H1 (cell line): ENCODE data around the gene AKAP7. TPM values are rescaled to one million over a fixed set of nuclear protein-coding genes. Genes with fewer than 3 reads are reported as not detected.

Source experiments
- CTCF ChIA-PET: fragments of 300-600 bp; sonication (Branson Sonifier 250); formaldehyde crosslinking; loops from one replicate; lab custom pipeline; 2021; ENCODE audit not compliant: partially characterized antibody; lab: Charles Lee
- POLR2A ChIA-PET: fragments of 300-600 bp; sonication (Branson Sonifier 250); formaldehyde crosslinking; loops from one replicate; lab custom pipeline; 2021; ENCODE audit warnings: inconsistent platforms; ENCODE audit not compliant: partially characterized antibody; lab: Charles Lee
- DNase-seq, 2 experiments: peaks; one replicate each; pipeline versions ENCODE4 v3.0.0 to v3.0.0-alpha.2; 2010 to 2022; ENCODE audit warnings: low spot score in 2 of 2, low read depth in 1 of 2, mixed read lengths in 1 of 2
- FAIRE-seq: peaks from 2 replicates; lab custom pipeline; 2011; peaks lifted over from hg19 to GRCh38; lab: Jason Lieb, UNC
- H2AFZ ChIP-seq: 2 replicates; pipeline ENCODE4 v1.8.1; 2012; ENCODE audit warnings: low read length, inconsistent platforms
- H2AK5ac ChIP-seq: 2 replicates; pipeline ENCODE4 v1.6.1; 2013; ENCODE audit warnings: low read depth, low read length
- H2BK120ac ChIP-seq: replicated peaks from 2 replicates; pipeline ENCODE3; 2013; ENCODE audit warnings: low read depth, low read length, inconsistent platforms
- H2BK12ac ChIP-seq: 2 replicates; pipeline ENCODE4 v1.6.1; 2013; ENCODE audit warnings: low read depth, low read length
- H2BK15ac ChIP-seq: 2 replicates; pipeline ENCODE4 v1.6.1; 2013; ENCODE audit warnings: low read length
- H2BK20ac ChIP-seq: 2 replicates; pipeline ENCODE4 v1.6.1; 2013; ENCODE audit warnings: low read length
- H2BK5ac ChIP-seq: 2 replicates; pipeline ENCODE4 v1.6.1; 2013; ENCODE audit warnings: low read depth, low read length
- H3K14ac ChIP-seq: 2 replicates; pipeline ENCODE4 v1.6.1; 2013; ENCODE audit warnings: inconsistent platforms; ENCODE audit not compliant: insufficient read length
- H3K18ac ChIP-seq: 2 replicates; pipeline ENCODE4 v1.6.1; 2013; ENCODE audit warnings: low read length; ENCODE audit errors: extremely low read depth
- H3K23ac ChIP-seq: 2 replicates; pipeline ENCODE4 v1.6.1; 2013; ENCODE audit warnings: inconsistent platforms; ENCODE audit not compliant: insufficient read length
- H3K23me2 ChIP-seq: 2 replicates; pipeline ENCODE4 v1.6.1; 2013; ENCODE audit warnings: low read depth, low read length
- H3K27ac ChIP-seq: 2 replicates; pipeline ENCODE4 v1.6.1; 2011; ENCODE audit warnings: low read depth, low read length, inconsistent platforms
- H3K27me3 ChIP-seq, 4 experiments: replicated peaks in 1 of 4; 1 replicate in 1 of 4; 2 replicates in 3 of 4; pipeline versions ENCODE4 v1.6.1 to v1.8.1; 2011 to 2013; ENCODE audit warnings: low read length in 3 of 4, mild to moderate bottlenecking in 3 of 4, inconsistent platforms in 2 of 4, mixed read lengths in 2 of 4, moderate library complexity in 1 of 4; ENCODE audit not compliant: control insufficient read depth in 3 of 4, insufficient read depth in 3 of 4; ENCODE audit errors: extremely low read depth in 1 of 4
- H3K36me3 ChIP-seq, 4 experiments: 2 replicates each; pipeline versions ENCODE4 v1.6.1 to v1.8.1; 2011 to 2013; ENCODE audit warnings: mild to moderate bottlenecking in 4 of 4, low read length in 3 of 4, moderate library complexity in 2 of 4, control low read depth in 1 of 4, inconsistent platforms in 1 of 4; ENCODE audit not compliant: insufficient read depth in 4 of 4, control insufficient read depth in 2 of 4
- H3K4ac ChIP-seq: replicated peaks from 2 replicates; pipeline ENCODE3; 2013; ENCODE audit warnings: low read length, low read depth, mixed read lengths, inconsistent platforms; ENCODE audit not compliant: insufficient read length
- H3K4me1 ChIP-seq, 4 experiments: replicated peaks in 1 of 4; 1 replicate in 1 of 4; 2 replicates in 3 of 4; pipeline versions ENCODE4 v1.6.1 to v1.8.1; 2011 to 2013; ENCODE audit warnings: low read length in 3 of 4, inconsistent platforms in 2 of 4, mixed read lengths in 1 of 4; ENCODE audit not compliant: insufficient read depth in 4 of 4, control insufficient read depth in 3 of 4
- H3K4me2 ChIP-seq, 2 experiments: 2 replicates each; pipeline versions ENCODE4 v1.6.1 to v1.8.1; 2011 to 2013; ENCODE audit warnings: low read depth in 2 of 2, low read length in 2 of 2, control low read depth in 1 of 2, inconsistent platforms in 1 of 2, mild to moderate bottlenecking in 1 of 2; ENCODE audit not compliant: insufficient read depth in 1 of 2
- H3K4me3 ChIP-seq, 4 experiments: fragments of 200-600, 300-600 bp in 1 of 4; sonication (generic), shearing (Covaris generic), sonication (Bioruptor Twin) in 1 of 4; 2 replicates each; pipeline versions ENCODE4 v1.5.1 to v1.8.1; 2011 to 2016; ENCODE audit warnings: low read length in 4 of 4, low read depth in 3 of 4, control low read depth in 2 of 4, inconsistent platforms in 2 of 4, mild to moderate bottlenecking in 2 of 4, mixed read lengths in 1 of 4, moderate library complexity in 1 of 4; ENCODE audit not compliant: insufficient read depth in 2 of 4; ENCODE audit errors: extremely low read depth in 1 of 4
- H3K56ac ChIP-seq: replicated peaks from 2 replicates; pipeline ENCODE3; 2013; ENCODE audit warnings: low read depth, mild to moderate bottlenecking, mixed read lengths, low read length, inconsistent platforms; ENCODE audit not compliant: insufficient read length
- H3K79me1 ChIP-seq: 2 replicates; pipeline ENCODE4 v1.6.1; 2013; ENCODE audit warnings: low read depth, low read length, control low read depth
- H3K79me2 ChIP-seq, 2 experiments: 2 replicates each; pipeline versions ENCODE4 v1.6.1 to v1.8.1; 2012 to 2013; ENCODE audit warnings: low read length in 2 of 2, mild to moderate bottlenecking in 2 of 2, inconsistent platforms in 1 of 2; ENCODE audit not compliant: insufficient read depth in 2 of 2, control insufficient read depth in 1 of 2
- H3K9ac ChIP-seq, 4 experiments: replicated peaks in 1 of 4; 1 replicate in 1 of 4; 2 replicates in 3 of 4; pipeline versions ENCODE4 v1.6.1 to v1.8.1; 2011 to 2013; ENCODE audit warnings: low read depth in 3 of 4, low read length in 3 of 4, control low read depth in 2 of 4, mild to moderate bottlenecking in 2 of 4, moderate library complexity in 2 of 4, inconsistent platforms in 1 of 4; ENCODE audit errors: extremely low read depth in 1 of 4
- H3K9me3 ChIP-seq, 2 experiments: 2 replicates each; pipeline versions ENCODE4 v1.6.1 to v1.8.1; 2012 to 2013; ENCODE audit warnings: mild to moderate bottlenecking in 2 of 2, moderate library complexity in 2 of 2, control low read depth in 1 of 2, inconsistent platforms in 1 of 2, low read depth in 1 of 2, low read length in 1 of 2, mixed read lengths in 1 of 2; ENCODE audit not compliant: insufficient read depth in 2 of 2
- H4K20me1 ChIP-seq, 2 experiments: replicated peaks in 1 of 2; 2 replicates each; pipeline versions ENCODE3 to v1.8.1; 2011 to 2013; ENCODE audit warnings: inconsistent platforms in 2 of 2, low read length in 2 of 2, mild to moderate bottlenecking in 1 of 2; ENCODE audit not compliant: insufficient read depth in 2 of 2, control insufficient read depth in 1 of 2
- H4K5ac ChIP-seq: 2 replicates; pipeline ENCODE4 v1.6.1; 2013; ENCODE audit warnings: low read length, low read depth, mixed read lengths, inconsistent platforms; ENCODE audit not compliant: insufficient read length
- H4K8ac ChIP-seq: 2 replicates; pipeline ENCODE4 v1.8.0; 2013; ENCODE audit warnings: mild to moderate bottlenecking, moderate library complexity, low read length, inconsistent platforms; ENCODE audit not compliant: insufficient read depth; ENCODE audit errors: extremely low read depth
- H4K91ac ChIP-seq: replicated peaks from 2 replicates; pipeline ENCODE3; 2013; ENCODE audit warnings: low read length, mixed read lengths, inconsistent platforms; ENCODE audit not compliant: insufficient read length
- EP300 ChIP-seq, 2 experiments: IDR thresholded peaks; 1 replicate in 1 of 2; 2 replicates in 1 of 2; pipeline ENCODE4 v1.6.1; 2011 to 2012; ENCODE audit warnings: low read depth in 2 of 2, low read length in 2 of 2, mild to moderate bottlenecking in 2 of 2, borderline replicate concordance in 1 of 2, inconsistent platforms in 1 of 2, moderate library complexity in 1 of 2
- EZH2 ChIP-seq: fragments of 200-600 bp; sonication (generic); IDR thresholded peaks from 2 replicates; pipeline ENCODE4 v1.7.1; 2012; ENCODE audit warnings: low read depth, mild to moderate bottlenecking, moderate library complexity, low read length, inconsistent platforms; ENCODE audit not compliant: severe bottlenecking
- HDAC6 ChIP-seq: IDR thresholded peaks from one replicate; pipeline ENCODE4 v1.7.1; 2012; ENCODE audit warnings: low read depth, mild to moderate bottlenecking, inconsistent platforms, low read length, moderate library complexity
- KDM1A ChIP-seq: fragments of 200-600, 300-600 bp; sonication (generic); IDR thresholded peaks from 2 replicates; pipeline ENCODE4 v1.7.1; 2016; ENCODE audit warnings: mild to moderate bottlenecking, low read length, borderline replicate concordance
- NANOG ChIP-seq: IDR thresholded peaks from 2 replicates; pipeline ENCODE4 v1.6.1; 2011; ENCODE audit warnings: low read length, low read depth, mild to moderate bottlenecking, inconsistent platforms; ENCODE audit not compliant: insufficient read depth, poor library complexity, severe bottlenecking
- SP2 ChIP-seq: IDR thresholded peaks from 2 replicates; pipeline ENCODE4 v1.6.1; 2012; ENCODE audit warnings: mild to moderate bottlenecking, low read length, inconsistent platforms
- TAF1 ChIP-seq: IDR thresholded peaks from 2 replicates; pipeline ENCODE4 v1.6.1; 2011; ENCODE audit warnings: mild to moderate bottlenecking, low read depth, low read length
- ZNF274 ChIP-seq: IDR thresholded peaks from 2 replicates; pipeline ENCODE4 v1.7.0; 2012; ENCODE audit warnings: low read length, borderline replicate concordance; ENCODE audit errors: extremely low read depth
- WGBS, 2 experiments: shearing (Covaris generic) in 1 of 2; methylation state at CpG; one replicate each; pipeline versions ENCODE4 v1.1.6 to v1.1.7; 2013 to 2015; ENCODE audit warnings: low lambda C conversion rate in 2 of 2, mixed read lengths in 2 of 2, inconsistent platforms in 1 of 2, low coverage in 1 of 2, missing lambda C conversion rate in 1 of 2; ENCODE audit not compliant: insufficient replicate concordance in 2 of 2, insufficient coverage in 1 of 2, insufficient read length in 1 of 2; ENCODE audit errors: extremely low coverage in 1 of 2, missing lambda C conversion rate in 1 of 2; 5-methylcytosine and 5-hydroxymethylcytosine counted together
- polyA plus RNA-seq, 7 experiments: library from polyadenylated mRNA; depleted of rRNA in 3 of 7; stranded (reverse) in 5 of 7; unstranded in 2 of 7; fragments of >200 nt in 5 of 7; fragments of 200-250 nt in 2 of 7; gene quantifications; 1 replicate in 5 of 7; 2 replicates in 1 of 7; 4 replicates in 1 of 7; pipeline versions ENCODE4 v1.2.1 to v1.2.3, GENCODE V29; 2011 to 2013; ENCODE audit warnings: missing spikeins in 2 of 7, mixed read lengths in 2 of 7
- total RNA-seq: library from RNA; stranded (reverse); fragmentation: NEBNext Ultra II Directional; extraction: Animal tissue kit (Norgen Biotek cat#: 25700); gene quantifications from 2 replicates; pipeline ENCODE4 v1.2.1, GENCODE V29; 2021
- TF ChIP-seq, protein P1 (sequence below): IDR thresholded peaks from 2 replicates; pipeline ENCODE4 v1.6.1; 2012; ENCODE audit warnings: inconsistent platforms

AKAP7 gene
- total and polyA plus RNA-seq, 2 of the 8 experiments (the other 6 are each of a cell fraction or from before 2014, with no cell fraction given) = 4.7 to 16.9 TPM

GRCh38 chr6:131305037-131305850, 170.0 kb downstream of the AKAP7 start:
- Histone ChIP-seq H3K23ac (no peak overlapping the region), H3K23me2 (no peaks in the 10 kb centered on the region), H4K5ac (no peak overlapping the region), H3K18ac (no peak overlapping the region), H3K4me3 (no peak overlapping the region), H3K4me2 (no peak overlapping the region), H3K14ac (no peak overlapping the region), H3K79me1 (no peaks in the 10 kb centered on the region), H3K4ac (no peak overlapping the region), H4K91ac (no peak overlapping the region), H3K27me3 (no peaks in the 10 kb centered on the region), H3K36me3 (peaks cover 0 to 30% (median 0%) of the 10 kb centered on the region in 4 experiments; a peak in 1 of 8 replicates), H4K20me1 (no peaks in the 10 kb centered on the region), H2AK5ac (no peak overlapping the region), H3K79me2 (no peaks in the 10 kb centered on the region), H4K8ac (no peak overlapping the region), H2BK15ac (no peak overlapping the region), H2BK12ac (no peak overlapping the region), H3K9me3 (peaks cover 6% of the 10 kb centered on the region in 2 experiments; a peak in 3 of 4 replicates), H2BK20ac (no peak overlapping the region), H3K9ac (no peak overlapping the region), H2BK5ac (no peak overlapping the region), H2AFZ (no peak overlapping the region), H2BK120ac (no peak overlapping the region), H3K27ac (no peak overlapping the region), H3K4me1 (no peaks in the 10 kb centered on the region), H3K56ac (no peak overlapping the region)
- FAIRE-seq (no peak), DNase-seq (no peak)
- POLR2A ChIA-PET = interaction anchor here (1.0 kb wide), 1 partner anchor 24 kb away, joined by 3 read pairs; no protein-coding TSS in a partner anchor
- CTCF ChIA-PET = no interaction called here
- TF ChIP-seq ZNF274 (no peak), NANOG (no peak), EP300 (IDR thresholded peaks at IDR 0.05; ENCODE audit: borderline replicate concordance in 1 of 2, low read depth in 2 of 2, low read length in 2 of 2) (no peak), TAF1 (no peak), EZH2 (no peak), KDM1A (no peak), HDAC6 (no peak), SP2 (no peak)
- TF ChIP-seq, protein P1, sequence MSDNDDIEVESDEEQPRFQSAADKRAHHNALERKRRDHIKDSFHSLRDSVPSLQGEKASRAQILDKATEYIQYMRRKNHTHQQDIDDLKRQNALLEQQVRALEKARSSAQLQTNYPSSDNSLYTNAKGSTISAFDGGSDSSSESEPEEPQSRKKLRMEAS = no peak
- WGBS, 2 experiments = 90% methylated on average over 6 of the region's 6 CpGs; no CpG with 5 or more reads in 1 of the 2 experiments
